Kidney (tissue), 14 donors: ENCODE results near the gene ARID1B. TPM values are rescaled to one million over a fixed set of nuclear protein-coding genes. Genes with fewer than 3 reads are reported as not detected.

Source experiments
- DNase-seq, 5 donors: peaks; one replicate each; pipeline ENCODE4 v3.0.0-alpha.2; 2013 to 2020
- FAIRE-seq: peaks from 2 replicates; lab custom pipeline; 2012; peaks lifted over from hg19 to GRCh38; lab: Jason Lieb, UNC
- H3K27ac ChIP-seq, 2 donors: one replicate each; pipeline ENCODE4 v1.7.0; 2013; ENCODE audit warnings: low read depth in 2 of 2, low read length in 2 of 2, inconsistent platforms in 1 of 2
- H3K27me3 ChIP-seq: one replicate; pipeline ENCODE4 v1.7.1; 2013; ENCODE audit warnings: low read length, inconsistent platforms; ENCODE audit not compliant: control insufficient read depth, insufficient read depth
- H3K36me3 ChIP-seq, 3 donors: one replicate each; pipeline versions ENCODE4 v1.7.0 to v1.7.1; 2013; ENCODE audit warnings: low read length in 3 of 3, control low read depth in 1 of 3, inconsistent platforms in 1 of 3; ENCODE audit not compliant: insufficient read depth in 3 of 3, control insufficient read depth in 2 of 3
- H3K4me1 ChIP-seq, 3 donors: one replicate each; pipeline versions ENCODE4 v1.7.0 to v1.7.1; 2013; ENCODE audit warnings: low read length in 3 of 3, inconsistent platforms in 1 of 3, low read depth in 1 of 3; ENCODE audit not compliant: control insufficient read depth in 2 of 3, insufficient read depth in 2 of 3
- H3K4me3 ChIP-seq, 3 donors: one replicate each; pipeline versions ENCODE4 v1.7.0 to v1.8.1; 2013; ENCODE audit warnings: low read length in 3 of 3, control low read depth in 1 of 3, inconsistent platforms in 1 of 3
- H3K9ac ChIP-seq, 3 donors: one replicate each; pipeline versions ENCODE4 v1.7.0 to v1.7.1; 2013; ENCODE audit warnings: low read length in 3 of 3, control low read depth in 1 of 3, inconsistent platforms in 1 of 3
- H3K9me3 ChIP-seq, 3 donors: one replicate each; pipeline versions ENCODE4 v1.7.0 to v1.7.1; 2013; ENCODE audit warnings: low read length in 3 of 3, control low read depth in 1 of 3, inconsistent platforms in 1 of 3; ENCODE audit not compliant: control insufficient read depth in 2 of 3, insufficient read depth in 1 of 3
- intact Hi-C: fragments of 100-400 bp; cut with DNase I; formaldehyde crosslinking; loops from one replicate; pipeline ENCODE4 v1.11.1; 2022
- polyA plus RNA-seq: library from polyadenylated mRNA; stranded (reverse); fragments of 350-450 nt; fragmentation: Illumina TruSeq; extraction: RNeasy Lipid Tissue Mini Kit (QIAGEN cat#74804); gene quantifications from one replicate; pipeline ENCODE4 v1.2.3, GENCODE V29; 2014; ENCODE audit warnings: low read depth, low replicate concordance; ENCODE audit not compliant: insufficient read depth
- total RNA-seq: library from RNA; stranded (reverse); fragmentation: NEBNext Ultra II Directional; extraction: Animal tissue kit (Norgen Biotek cat#: 25700); gene quantifications from one replicate; pipeline ENCODE4 v1.2.1, GENCODE V29; 2021
- TF ChIP-seq, protein P1 (sequence below): IDR thresholded peaks from 3 replicates; pipeline ENCODE4 v1.5.1; 2012; ENCODE audit warnings: mild to moderate bottlenecking, moderate library complexity, borderline replicate concordance; ENCODE audit not compliant: insufficient read depth; ENCODE audit errors: extremely low read depth
- donor health status: control.
- donor health status: control.
- donor health status: control.
- donor health status: control.
- donor health status: control.
- donor health status: DM: yes; HTN: yes; CAD: no.
- donor health status: Normal renal cell carcinoma (clear cell type).

The ARID1B gene
- total and polyA plus RNA-seq, 2 donors from 2014 or later: 16.4 to 110 TPM

DNA sequence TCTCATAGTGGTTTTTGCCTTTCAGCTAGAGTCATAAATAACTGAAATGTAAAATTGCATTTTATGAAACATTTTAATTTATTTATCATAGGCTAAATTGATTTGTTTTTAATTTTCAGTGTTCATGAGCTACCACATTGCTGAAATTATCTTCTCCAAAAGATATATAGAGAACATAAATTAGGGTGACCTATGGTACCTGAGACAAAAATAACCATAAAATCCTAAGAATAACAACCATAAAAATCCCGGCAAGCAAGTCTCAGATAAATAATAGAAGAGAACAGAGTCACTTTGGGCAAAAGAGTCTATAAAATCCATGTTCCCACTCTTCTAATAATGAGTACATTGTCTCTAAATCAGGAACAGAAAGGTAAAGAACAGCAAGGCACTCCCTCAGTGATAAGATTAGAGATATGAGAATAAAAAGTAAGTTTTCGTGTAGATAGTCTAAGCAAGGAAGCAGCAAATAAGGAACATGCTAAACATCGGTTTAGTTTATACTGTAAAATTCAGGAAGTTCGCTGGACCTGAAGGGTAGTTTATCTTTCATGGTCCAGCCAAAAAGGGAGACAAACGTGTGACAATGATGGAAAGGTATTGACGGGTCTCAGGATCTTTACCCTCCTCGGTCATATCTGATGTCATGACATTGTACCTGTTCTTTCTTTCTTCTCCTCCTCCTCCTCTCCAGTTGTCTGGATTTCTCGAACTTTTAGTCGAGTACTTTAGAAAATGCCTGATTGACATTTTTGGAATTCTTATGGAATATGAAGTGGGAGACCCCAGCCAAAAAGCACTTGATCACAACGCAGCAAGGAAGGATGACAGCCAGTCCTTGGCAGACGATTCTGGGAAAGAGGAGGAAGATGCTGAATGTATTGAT, 428.5 kb downstream of the ARID1B start:
- peaks cover 5 to 40% (median 34%) of the 10 kb centered on the region in 3 donors for H3K36me3 ChIP-seq
- no peak for FAIRE-seq
- TF ChIP-seq, protein P1, sequence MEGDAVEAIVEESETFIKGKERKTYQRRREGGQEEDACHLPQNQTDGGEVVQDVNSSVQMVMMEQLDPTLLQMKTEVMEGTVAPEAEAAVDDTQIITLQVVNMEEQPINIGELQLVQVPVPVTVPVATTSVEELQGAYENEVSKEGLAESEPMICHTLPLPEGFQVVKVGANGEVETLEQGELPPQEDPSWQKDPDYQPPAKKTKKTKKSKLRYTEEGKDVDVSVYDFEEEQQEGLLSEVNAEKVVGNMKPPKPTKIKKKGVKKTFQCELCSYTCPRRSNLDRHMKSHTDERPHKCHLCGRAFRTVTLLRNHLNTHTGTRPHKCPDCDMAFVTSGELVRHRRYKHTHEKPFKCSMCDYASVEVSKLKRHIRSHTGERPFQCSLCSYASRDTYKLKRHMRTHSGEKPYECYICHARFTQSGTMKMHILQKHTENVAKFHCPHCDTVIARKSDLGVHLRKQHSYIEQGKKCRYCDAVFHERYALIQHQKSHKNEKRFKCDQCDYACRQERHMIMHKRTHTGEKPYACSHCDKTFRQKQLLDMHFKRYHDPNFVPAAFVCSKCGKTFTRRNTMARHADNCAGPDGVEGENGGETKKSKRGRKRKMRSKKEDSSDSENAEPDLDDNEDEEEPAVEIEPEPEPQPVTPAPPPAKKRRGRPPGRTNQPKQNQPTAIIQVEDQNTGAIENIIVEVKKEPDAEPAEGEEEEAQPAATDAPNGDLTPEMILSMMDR: no peak
- H3K27ac ChIP-seq: peak overlapping the region in 1 of 2 donors; percentile 32
- no peak overlapping the region for H3K4me3 ChIP-seq
- no peak for DNase-seq
- H3K4me1 ChIP-seq: peaks cover 0 to 7% (median 2%) of the 10 kb centered on the region in 3 donors
- intact Hi-C loops: no loop called here
- H3K9ac ChIP-seq: no peak overlapping the region
- H3K27me3 ChIP-seq: no peaks in the 10 kb centered on the region
- H3K9me3 ChIP-seq: no peaks in the 10 kb centered on the region

GRCh38 chr6:157206359-157206815, 429.2 kb downstream of the ARID1B start:
- TF ChIP-seq, protein P1: no peak
- H3K27me3 ChIP-seq: no peaks in the 10 kb centered on the region
- intact Hi-C loops: no loop called here

GRCh38 chr6:157207521-157208076, 430.4 kb downstream of the ARID1B start:
- no peak overlapping the region for H3K9ac ChIP-seq
- H3K4me1 ChIP-seq: peaks cover 0 to 7% (median 2%) of the 10 kb centered on the region in 3 donors
- intact Hi-C loops: no loop called here
- H3K27ac ChIP-seq: no peak overlapping the region
- H3K9me3 ChIP-seq: no peaks in the 10 kb centered on the region
- no peak overlapping the region for H3K4me3 ChIP-seq
- TF ChIP-seq, protein P1: no peak
- no peak for FAIRE-seq
- H3K27me3 ChIP-seq: no peaks in the 10 kb centered on the region
- no peak for DNase-seq
- peaks cover 5 to 27% (median 21%) of the 10 kb centered on the region in 3 donors for H3K36me3 ChIP-seq

More at GRCh38 chr6:157206359-157206815, 429.2 kb downstream of the ARID1B start:
- no peak for FAIRE-seq
- no peak overlapping the region for H3K9ac ChIP-seq
- peaks cover 0 to 7% (median 2%) of the 10 kb centered on the region in 3 donors for H3K4me1 ChIP-seq
- no peak overlapping the region for H3K27ac ChIP-seq
- H3K9me3 ChIP-seq: no peaks in the 10 kb centered on the region
- H3K36me3 ChIP-seq: peaks cover 5 to 33% (median 27%) of the 10 kb centered on the region in 3 donors
- DNase-seq: peak in 1 of 5 donors; percentile 39
- H3K4me3 ChIP-seq: no peak overlapping the region
